Non-pigmented ciliary epithelial cell (primary cell): ENCODE measurements around the gene NOL4L.

ENCODE experiments used
- DNase-seq: peaks from one replicate; pipeline ENCODE4 v3.0.0-alpha.2; 2010; ENCODE audit warnings: low read depth

Gene NOL4L

GRCh38 chr20:32444474-32445220 is 140.5 kb downstream of the NOL4L start:
- DNase-seq: no peak

- no peak for DNase-seq
These were observed 141.7 kb downstream of the NOL4L start for GRCh38 chr20:32443386-32443974.

- no peak for DNase-seq
These were observed 142.3 kb downstream of the NOL4L start for GRCh38 chr20:32442630-32443373.

GRCh38 chr20:32441638-32442037 is 143.5 kb downstream of the NOL4L start:
- DNase-seq: no peak

GRCh38 chr20:32440758-32441078 is 144.4 kb downstream of the NOL4L start:
- no peak for DNase-seq

GRCh38 chr20:32440069-32440757 is 144.9 kb downstream of the NOL4L start:
- DNase-seq: no peak

GRCh38 chr20:32439132-32439829 is 145.9 kb downstream of the NOL4L start:
- DNase-seq: peak; percentile 14

- DNase-seq: no peak
These were observed 146.7 kb downstream of the NOL4L start for GRCh38 chr20:32438331-32438858.

GRCh38 chr20:32437391-32438074 is 147.6 kb downstream of the NOL4L start:
- no peak for DNase-seq

GRCh38 chr20:32436968-32437367 is 148.2 kb downstream of the NOL4L start:
- no peak for DNase-seq

- no peak for DNase-seq
These were observed 148.8 kb downstream of the NOL4L start for GRCh38 chr20:32436142-32436861.

GRCh38 chr20:32435449-32436107 is 149.6 kb downstream of the NOL4L start:
- no peak for DNase-seq

GRCh38 chr20:32434434-32434833 is 150.7 kb downstream of the NOL4L start:
- no peak for DNase-seq

- no peak for DNase-seq
These were observed 151.7 kb downstream of the NOL4L start for GRCh38 chr20:32433311-32434021.

GRCh38 chr20:32432277-32432676 is 152.9 kb downstream of the NOL4L start:
- no peak for DNase-seq

GRCh38 chr20:32431457-32431856 is 153.7 kb downstream of the NOL4L start:
- no peak for DNase-seq

- no peak for DNase-seq
These were observed 155.3 kb downstream of the NOL4L start for GRCh38 chr20:32429745-32430360.

- no peak for DNase-seq
These were observed 155.8 kb downstream of the NOL4L start for GRCh38 chr20:32429343-32429742.

- DNase-seq: no peak
These were observed 157.1 kb downstream of the NOL4L start for GRCh38 chr20:32427996-32428395.
